HG02970 (cell line): ENCODE measurements around the gene NRDE2.
"Not testable (repeated sequence)": the region's sequence is repeated elsewhere in the genome, so short reads cannot be mapped to it uniquely, and the experiment has no call there.

Source experiments
- ATAC-seq: cut with Tn5 transposase; IDR thresholded peaks from one replicate; pipeline ENCODE4 v1.9.1; 2021; ENCODE audit warnings: mild to moderate bottlenecking, moderate library complexity, moderate number of reproducible peaks; ENCODE audit not compliant: unreplicated experiment, low FRiP score

Gene NRDE2

DNA sequence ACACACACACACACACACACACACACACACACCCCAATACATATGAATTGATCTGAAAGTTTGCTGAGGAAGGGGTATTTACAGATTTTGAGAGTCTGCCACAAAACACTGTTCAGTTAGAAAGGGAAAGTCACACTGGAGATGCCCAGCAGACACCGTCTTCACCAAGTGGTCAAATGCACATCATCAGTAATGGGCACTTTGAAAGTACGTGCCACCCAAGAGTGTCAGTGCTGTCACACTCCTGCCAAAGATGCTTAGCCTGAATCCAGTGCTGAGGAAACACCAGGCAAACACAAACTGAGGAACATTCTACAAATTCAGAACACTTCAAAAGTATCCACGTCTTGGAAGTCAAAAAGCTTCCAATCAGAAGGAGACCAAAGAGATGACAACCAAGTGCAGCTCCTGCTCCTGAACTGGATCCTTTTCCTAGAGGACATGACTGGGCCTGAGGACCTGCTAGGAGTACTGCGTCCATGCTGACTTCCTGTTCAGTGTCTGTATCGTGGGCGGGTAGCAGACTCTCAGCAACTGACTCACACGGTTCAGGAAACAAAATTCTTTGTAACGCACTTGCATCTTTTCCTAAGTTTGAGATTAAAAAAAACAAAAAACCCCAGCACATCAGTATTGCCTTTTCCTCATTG, 56.8 kb downstream of the NRDE2 start:
- no peak for ATAC-seq

DNA sequence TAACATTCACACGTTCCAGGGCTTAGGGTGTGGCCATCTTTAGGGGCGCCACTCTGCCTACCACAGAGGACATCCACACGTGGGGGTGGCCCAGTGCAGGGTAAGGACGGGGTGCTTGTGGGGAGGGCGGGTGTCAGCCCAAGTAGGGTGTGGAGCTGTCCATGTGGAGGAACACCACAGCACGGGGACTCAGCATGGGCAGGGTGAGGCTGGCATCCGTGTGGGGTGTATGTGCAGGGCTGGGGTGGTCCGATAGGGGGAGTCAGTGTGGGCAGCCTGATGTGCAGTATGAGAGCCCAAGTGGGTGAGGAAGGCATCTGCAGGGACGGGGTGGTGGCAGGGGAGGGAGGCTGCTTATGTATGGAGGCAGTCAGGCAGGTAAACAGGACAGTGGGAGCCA, 57.7 kb downstream of the NRDE2 start:
- no peak for ATAC-seq

DNA sequence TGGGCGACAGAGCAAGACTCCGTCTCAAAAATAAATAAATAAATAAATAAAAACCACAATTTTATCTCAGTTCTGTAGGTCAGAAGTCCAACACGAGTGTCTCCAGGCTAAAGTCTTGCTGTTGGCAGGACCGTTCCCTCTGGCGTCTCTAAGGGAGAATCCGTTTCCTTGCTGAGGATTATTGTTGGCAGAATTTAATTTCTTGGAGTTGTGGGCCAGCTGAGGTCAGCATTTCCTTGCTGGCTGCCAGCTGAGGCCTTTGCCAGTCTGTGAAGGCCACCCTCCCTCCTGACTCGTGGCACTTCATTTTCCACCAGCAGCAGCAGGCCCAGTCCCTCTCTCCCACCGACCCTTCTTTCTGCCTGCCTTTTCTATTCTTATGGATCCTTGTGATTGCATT, 58.2 kb downstream of the NRDE2 start:
- no peak for ATAC-seq

DNA sequence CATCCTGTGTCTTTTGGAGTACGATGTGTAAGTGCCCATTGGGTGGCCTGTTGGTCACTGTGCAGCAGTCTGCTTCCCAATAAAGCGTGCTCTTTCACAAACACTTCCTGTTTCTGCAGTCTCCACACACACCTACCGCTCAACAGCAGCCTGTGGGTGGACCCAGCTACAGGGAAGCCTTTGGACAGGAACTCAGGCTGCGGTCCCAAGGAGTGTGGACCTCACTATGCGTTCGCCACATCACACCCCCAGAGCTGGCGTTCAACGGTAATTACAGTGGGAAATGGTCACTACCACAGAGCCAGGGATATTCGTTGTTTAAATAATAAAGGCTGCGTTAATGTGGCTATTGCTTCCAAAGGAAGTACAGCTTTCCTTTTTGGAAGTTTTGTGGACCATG, 59.2 kb downstream of the NRDE2 start:
- ATAC-seq, result no peak

DNA sequence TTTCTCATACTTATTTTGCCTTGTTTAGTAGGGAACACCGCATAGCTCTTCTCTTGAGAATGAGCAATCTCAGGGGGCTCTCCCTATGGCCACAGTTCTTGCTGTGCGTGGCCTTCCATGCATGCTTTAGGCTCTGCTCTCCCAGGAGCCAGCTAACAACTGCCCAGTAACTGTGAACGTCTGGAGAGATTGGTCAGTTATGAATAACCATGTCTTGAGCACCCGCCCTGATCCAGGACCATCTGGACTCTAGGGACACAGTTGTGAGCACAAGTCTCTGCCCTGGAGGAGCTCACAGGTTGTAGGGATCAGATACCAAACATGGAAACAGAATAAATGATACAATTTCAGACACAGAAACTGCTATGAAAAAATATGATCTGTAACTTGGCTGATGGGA, 63.3 kb downstream of the NRDE2 start:
- ATAC-seq, result no peak

DNA sequence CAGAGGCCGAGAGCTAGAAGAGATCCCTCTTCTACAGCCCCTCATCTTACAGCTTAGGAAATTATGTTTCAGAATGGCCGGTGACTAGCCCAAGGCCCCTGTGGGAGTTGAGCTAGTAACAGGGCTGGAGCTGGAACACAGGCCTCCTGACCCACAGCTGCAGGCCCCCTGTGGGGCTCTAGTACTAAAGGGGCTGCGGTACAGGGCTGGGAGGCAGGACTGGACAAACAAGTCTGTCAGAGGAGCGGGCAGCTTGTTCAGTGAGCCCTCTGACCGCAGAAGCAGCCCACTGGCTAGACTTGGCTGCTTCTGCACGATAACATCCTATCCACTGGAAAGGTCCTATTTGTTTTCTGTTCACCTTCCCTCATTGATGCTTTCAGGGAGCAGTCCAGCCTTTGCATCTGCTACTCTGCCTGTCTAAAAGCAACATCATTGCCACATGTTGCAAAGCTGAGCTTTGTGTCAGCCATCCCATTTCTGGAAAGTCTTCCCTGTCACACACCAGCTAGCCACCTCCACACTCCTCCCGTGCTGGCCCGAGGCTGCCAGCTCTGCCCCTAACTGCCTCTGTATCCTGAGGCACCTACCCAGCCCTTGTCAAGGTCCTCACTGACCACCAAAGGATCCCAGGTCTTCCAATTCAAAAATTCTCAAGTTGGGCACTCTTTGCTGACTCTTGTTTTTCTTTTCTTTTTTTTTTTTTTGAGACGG, 65.1 kb downstream of the NRDE2 start:
- ATAC-seq, result no peak

DNA sequence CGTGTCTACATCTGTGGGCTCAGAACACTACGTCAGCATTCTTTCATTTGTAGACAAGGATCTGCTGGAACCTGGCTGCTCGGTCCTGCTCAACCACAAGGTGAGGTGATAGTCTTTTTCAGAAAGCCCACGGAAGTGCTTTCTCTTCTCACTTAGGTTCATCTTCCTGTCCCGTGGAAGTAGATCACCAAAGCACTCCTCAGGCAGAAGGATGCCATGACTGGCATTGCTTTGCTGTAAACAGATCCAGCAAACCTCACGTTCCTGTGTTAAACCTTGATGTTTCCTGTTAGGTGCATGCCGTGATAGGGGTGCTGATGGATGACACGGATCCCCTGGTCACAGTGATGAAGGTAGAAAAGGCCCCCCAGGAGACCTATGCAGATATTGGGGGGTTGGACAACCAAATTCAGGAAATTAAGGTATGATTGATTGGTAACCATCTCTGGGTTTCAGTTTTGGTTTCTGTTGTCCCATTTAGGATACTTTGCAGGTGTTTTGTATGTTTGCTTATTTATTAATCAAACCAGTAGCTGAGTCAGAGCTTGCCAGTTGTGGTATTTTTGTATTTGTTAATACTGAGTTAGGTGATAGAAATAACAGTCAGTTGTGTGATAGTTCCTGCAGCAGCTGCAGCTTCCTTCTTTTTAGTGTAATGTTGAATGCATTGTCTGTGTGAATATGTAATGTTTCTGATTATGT, 67.8 kb downstream of the NRDE2 start:
- ATAC-seq, result peak; percentile 89

DNA sequence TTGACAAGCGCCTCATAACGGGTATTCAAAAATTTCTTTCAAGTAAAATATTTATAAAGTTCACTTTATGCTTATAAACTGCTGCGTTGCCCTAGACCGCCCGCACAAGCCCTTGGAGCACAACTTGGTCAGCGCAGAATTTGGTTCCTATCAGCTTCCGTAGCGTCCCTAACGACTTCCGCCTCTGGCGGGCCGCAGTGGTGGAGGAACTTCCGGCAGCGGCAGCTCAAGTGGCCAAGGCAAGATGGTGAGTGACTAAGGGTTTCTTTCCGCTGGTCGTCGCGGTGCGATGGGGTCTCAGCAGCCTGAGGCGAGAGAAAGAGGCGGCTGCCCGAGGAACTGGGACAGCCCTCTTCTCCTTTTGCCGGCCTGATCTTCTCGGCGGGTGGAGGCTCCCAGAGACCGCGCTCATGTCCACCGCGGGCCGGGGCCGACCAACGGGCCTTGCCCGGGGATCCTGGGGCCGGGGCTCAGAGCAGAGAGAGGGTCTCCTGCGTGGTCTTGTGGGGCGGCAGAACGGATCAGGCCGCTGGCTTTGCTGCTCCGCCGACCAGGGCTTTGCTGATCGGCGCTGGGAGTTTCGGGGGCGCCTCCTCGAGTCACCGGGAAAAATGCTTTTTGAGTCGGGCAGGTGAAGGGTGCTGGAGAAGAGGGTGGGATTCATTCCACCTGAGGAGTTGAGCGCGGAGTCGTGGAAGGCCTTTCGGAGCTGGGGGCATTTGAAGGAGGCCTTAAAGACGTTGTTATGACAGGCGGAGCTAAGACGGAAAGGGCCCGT, 75.2 kb downstream of the NRDE2 start, which contains the start of gene PSMC1:
PSMC1 (plus strand) TSS at position 200 of the 778 bp plus-strand sequence; CDS start at position 245, 45 bp downstream.
- peak; percentile 92 for ATAC-seq

DNA sequence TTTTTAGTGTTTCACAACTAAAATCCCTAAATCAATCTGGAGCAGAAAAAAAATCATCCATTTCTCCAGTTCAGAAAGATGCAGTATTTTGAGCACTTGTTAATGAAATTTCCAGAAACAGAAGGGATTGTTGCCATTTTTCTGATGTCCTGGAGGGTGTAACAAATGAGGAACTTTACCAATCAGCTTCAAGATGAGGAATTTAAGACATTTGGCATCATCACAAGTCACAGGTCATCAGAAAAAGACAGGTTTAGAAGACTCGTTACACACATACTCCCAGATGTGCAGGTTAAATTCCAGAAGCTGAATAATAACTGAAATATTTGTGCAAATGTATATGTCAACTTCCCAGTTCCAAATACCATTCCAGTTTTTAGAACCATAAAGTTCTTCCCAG, 75.9 kb downstream of the NRDE2 start:
- ATAC-seq, result no peak

DNA sequence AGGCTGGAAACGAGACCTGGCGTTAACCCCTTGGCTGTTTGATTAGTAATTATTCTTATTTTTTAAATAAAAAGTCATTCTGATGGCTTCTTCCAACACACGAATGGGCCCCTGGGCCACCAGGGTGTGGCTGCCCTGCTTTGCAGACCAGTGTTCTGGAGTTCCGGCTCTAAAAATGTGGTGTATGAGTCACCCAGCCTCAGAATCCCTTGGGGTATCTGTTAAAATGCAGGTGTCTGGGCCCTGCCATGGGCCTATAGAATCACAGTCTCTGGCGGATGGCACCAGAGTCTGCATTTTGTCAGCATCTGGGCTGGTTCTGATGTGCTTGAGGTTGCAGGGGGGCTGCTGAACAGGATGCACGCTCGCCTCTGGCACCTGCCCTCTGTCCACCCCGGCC, 77.9 kb downstream of the NRDE2 start:
- no peak for ATAC-seq

DNA sequence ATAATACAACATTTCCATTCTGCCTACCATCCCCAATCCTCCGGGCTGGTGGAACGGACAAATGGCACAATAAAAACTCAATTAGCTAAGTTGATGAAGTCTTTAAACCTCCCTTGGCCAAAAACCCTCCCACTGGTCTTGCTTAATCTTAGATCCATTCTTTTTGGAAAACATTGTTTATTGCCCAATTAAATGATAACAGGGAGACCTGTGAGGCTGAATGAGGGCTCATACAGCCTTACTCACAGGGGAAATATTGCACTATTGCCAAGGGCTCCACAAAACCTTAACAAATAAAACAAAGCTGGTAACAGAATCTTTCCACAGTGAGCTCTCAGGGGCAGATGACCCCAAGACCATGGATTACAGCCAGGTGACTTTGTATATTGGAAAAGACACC, 83.1 kb downstream of the NRDE2 start:
- no peak for ATAC-seq

DNA sequence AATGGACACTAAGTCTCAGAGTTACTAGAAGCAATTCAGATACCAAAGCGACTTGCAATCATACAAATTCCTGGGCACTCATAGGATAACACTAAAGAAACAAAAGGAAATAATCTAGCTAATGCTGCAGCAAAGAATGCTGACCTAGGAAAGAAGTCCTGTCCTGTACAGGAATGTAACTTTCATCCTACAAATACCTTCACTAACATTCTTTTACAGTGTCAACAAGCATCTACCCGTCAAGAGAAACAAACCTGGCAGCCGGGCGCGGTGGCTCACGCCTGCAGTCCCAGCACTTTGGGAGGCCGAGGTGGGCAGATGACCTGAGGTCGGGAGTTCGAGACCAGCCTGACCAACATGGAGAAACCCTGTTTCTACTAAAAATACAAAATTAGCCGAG, 84.3 kb downstream of the NRDE2 start:
- not testable (repeated sequence) for ATAC-seq

DNA sequence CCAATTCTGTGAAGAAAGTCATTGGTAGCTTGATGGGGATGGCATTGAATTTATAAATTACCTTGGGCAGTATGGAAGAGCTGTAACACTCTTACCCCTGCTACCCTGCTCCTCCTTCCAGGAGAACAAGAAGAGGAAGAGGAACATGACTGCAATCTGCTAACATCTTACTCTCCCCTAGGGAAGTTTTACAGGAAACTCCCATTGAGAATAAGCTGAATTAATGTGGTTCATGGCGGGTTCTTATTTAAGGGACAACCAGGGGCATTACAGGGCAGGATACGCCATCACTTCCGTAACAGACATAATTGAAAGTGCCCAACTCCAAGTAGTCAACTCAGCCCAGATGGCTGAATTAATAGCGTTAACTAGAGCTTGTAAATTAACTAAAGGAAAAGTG, 84.8 kb downstream of the NRDE2 start:
- no peak for ATAC-seq

DNA sequence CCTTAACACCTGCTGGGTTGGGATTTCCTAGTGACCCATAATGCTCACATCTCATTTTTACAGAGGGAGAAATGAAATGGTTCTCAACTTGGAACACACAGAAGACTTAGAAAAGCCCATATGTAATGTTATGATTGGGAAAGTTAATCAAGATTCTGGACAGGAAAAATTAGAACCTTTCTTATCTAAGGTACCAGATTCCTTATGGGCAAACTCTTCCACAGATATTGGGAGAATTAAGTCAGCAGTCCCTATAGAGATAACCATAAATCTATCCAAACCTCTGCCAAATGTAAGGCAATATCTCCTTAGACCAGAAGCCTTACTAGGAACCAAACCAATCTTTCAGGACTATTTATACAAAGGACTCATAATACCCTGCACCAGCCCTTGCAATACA, 89.3 kb downstream of the NRDE2 start:
- ATAC-seq, result no peak

DNA sequence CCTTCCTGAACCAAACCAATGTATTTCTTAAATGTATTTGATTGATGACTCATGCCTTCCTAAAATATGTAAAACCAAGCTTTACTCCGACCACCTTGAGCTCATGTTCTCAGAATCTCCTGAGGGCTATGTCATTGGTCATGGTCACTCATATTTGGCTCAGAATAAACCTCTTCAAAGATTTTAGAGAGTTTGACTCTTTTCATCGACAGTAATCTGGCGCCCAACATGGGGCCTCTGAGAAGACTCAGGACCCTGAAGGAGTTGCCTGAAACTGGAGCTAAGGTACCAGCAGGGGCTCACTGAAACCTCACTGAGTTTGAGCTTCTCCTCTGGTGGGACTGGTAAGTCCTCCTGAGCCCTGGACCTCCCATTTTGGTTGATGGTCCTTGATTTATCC, 92.6 kb downstream of the NRDE2 start:
- no peak for ATAC-seq

DNA sequence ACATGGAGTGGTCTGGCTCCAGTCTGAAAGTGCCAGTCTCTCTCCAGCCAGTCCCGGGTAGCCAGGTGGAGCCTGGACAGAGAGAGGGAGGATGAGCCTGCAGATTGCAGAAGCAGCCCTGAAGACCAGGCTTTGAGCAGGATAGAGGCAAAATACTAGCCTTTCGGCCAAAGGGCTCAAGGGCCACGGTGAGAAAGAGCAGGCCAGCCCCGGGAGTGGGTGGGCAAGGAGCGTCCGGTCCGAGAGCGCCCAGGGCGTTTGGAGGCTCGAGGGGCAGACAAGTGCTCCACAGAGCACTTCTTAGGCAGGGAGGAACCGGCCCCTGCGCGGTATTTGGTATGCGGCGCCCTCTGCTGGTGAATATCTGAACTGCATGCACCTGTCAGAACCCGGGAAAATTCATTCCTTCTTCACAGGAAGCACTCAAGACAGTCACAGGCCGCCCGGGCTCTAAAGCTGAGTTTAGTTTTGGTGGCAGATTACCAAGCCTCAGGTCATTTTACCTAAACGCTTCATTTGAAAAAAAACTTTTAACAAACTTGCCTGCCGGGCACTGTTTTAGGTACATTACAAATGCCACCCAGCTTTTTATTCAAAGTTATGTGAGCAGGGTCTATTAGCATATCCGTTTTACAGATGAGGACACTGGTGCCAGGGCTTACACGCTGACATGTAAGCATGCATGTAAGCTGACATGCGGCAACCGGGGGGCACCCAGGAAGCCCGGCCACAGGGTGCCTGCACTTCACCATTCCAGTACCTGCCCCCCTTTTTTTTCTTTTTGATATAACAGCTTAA, 96.4 kb downstream of the NRDE2 start:
- no peak for ATAC-seq

DNA sequence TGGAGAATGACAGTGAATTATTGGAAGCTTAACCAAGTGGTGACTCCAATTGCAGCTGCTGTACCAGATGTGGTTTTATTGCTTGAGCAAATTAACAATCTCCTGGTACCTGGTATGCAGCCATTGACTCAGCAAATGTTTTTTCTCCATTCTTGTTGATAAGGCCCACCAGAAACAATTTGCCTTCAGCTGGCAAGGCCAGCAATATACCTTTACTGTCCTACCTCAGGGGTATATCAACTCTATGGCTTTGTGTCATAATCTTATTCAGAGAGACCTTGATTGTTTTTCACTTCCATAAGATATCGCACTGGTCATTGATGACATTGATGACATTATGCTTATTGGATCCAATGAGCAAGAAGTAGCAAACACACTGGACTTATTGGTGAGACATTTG, 101.8 kb downstream of the NRDE2 start:
- not testable (repeated sequence) for ATAC-seq

DNA sequence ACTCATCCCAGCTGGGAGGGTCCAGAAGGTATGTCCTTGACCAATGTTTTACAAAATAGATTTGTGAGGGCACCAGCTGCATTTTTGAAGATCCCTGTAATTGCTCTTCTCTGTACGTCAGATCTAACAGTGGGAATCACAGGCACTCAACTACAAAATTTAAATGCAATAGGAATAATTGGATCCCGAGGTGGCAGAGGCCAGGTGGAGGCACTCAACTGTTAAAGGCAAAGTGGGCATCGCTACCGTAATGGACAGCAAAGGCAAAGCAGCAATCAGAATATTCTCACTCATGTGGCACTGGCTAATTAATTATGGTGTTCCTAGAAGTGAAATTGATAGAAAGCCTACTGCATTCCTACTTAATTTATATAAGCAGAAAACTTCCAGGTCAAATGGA, 103.3 kb downstream of the NRDE2 start:
- ATAC-seq, result no peak
